Chondrocyte (in vitro differentiated cells): ENCODE results near the gene EIF3M. TPM values are rescaled to one million over a fixed set of nuclear protein-coding genes. Genes with fewer than 3 reads are reported as not detected.

Experiments
- DNase-seq: peaks from one replicate; pipeline ENCODE4 v3.0.0; 2021; ENCODE audit warnings: mixed read lengths, low spot score
- H3K27ac Mint-ChIP-seq: one replicate; pipeline ENCODE4 v1.8.0; 2021; ENCODE audit warnings: mild to moderate bottlenecking, moderate library complexity, mixed read lengths; ENCODE audit not compliant: unreplicated experiment
- H3K27me3 Mint-ChIP-seq: 2 replicates; pipeline ENCODE4 v1.8.0; 2021; ENCODE audit warnings: low read depth, mixed read lengths
- H3K36me3 Mint-ChIP-seq: 2 replicates; pipeline ENCODE4 v1.8.0; 2021; ENCODE audit warnings: low read depth, mixed read lengths
- H3K4me1 Mint-ChIP-seq: 2 replicates; pipeline ENCODE4 v1.8.0; 2021; ENCODE audit warnings: low read depth, mild to moderate bottlenecking, mixed read lengths
- H3K4me3 Mint-ChIP-seq: one replicate; pipeline ENCODE4 v1.8.0; 2021; ENCODE audit warnings: mild to moderate bottlenecking, moderate library complexity, mixed read lengths; ENCODE audit not compliant: unreplicated experiment
- H3K9me3 Mint-ChIP-seq: 2 replicates; pipeline ENCODE4 v1.8.0; 2021; ENCODE audit warnings: low read depth, mixed read lengths
- total RNA-seq: library from RNA; stranded (reverse); gene quantifications from 3 replicates; pipeline ENCODE4 v1.2.1, GENCODE V29; 2021
- TF ChIP-seq, protein P1 (sequence below): fragments of 200-600 bp; sonication (generic); IDR thresholded peaks from 2 replicates; pipeline ENCODE4 v1.5.0; 2021; ENCODE audit warnings: antibody characterized with exemption, mild to moderate bottlenecking, moderate library complexity

Gene EIF3M
- total RNA-seq, 1 donor from 2014 or later: 195 TPM

- Mint-ChIP-seq H3K36me3 (peaks cover 2% of the 10 kb centered on the region), H3K27ac (no peak overlapping the region), H3K4me3 (no peak overlapping the region), H3K27me3 (peaks cover 21% of the 10 kb centered on the region), H3K4me1 (no peaks in the 10 kb centered on the region), H3K9me3 (no peaks in the 10 kb centered on the region)
- TF ChIP-seq, protein P1, sequence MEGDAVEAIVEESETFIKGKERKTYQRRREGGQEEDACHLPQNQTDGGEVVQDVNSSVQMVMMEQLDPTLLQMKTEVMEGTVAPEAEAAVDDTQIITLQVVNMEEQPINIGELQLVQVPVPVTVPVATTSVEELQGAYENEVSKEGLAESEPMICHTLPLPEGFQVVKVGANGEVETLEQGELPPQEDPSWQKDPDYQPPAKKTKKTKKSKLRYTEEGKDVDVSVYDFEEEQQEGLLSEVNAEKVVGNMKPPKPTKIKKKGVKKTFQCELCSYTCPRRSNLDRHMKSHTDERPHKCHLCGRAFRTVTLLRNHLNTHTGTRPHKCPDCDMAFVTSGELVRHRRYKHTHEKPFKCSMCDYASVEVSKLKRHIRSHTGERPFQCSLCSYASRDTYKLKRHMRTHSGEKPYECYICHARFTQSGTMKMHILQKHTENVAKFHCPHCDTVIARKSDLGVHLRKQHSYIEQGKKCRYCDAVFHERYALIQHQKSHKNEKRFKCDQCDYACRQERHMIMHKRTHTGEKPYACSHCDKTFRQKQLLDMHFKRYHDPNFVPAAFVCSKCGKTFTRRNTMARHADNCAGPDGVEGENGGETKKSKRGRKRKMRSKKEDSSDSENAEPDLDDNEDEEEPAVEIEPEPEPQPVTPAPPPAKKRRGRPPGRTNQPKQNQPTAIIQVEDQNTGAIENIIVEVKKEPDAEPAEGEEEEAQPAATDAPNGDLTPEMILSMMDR: no peak
- no peak for DNase-seq
These were observed 8.6 kb upstream of the EIF3M start for GRCh38 chr11:32575070-32575469.

GRCh38 chr11:32576456-32576855, 7.2 kb upstream of the EIF3M start:
- H3K27me3 Mint-ChIP-seq: peaks cover 10% of the 10 kb centered on the region
- no peaks in the 10 kb centered on the region for H3K4me1 Mint-ChIP-seq
- TF ChIP-seq, protein P1: no peak
- peaks cover 2% of the 10 kb centered on the region for H3K36me3 Mint-ChIP-seq
- no peak overlapping the region for H3K4me3 Mint-ChIP-seq
- H3K9me3 Mint-ChIP-seq: no peaks in the 10 kb centered on the region
- no peak overlapping the region for H3K27ac Mint-ChIP-seq
- DNase-seq: no peak

DNA sequence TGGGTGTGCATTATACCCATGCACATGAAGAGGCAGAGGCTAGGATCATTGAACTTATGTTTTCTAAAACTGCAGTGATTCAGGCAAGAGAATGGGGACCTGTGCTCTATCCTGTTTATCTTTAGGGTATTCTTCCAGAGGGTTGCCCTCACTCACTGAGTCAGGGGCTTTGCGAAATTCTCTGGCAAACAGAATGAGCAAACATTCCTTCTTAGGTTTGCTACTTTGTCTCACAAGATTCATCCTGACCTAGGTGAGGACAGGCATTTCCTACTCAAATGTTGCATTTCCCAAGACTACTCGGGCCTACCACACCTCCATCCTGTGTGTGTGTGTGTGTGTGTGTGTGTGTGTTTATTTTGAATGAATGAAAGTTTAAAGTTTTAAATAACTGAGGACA, 2.7 kb upstream of the EIF3M start:
- H3K27me3 Mint-ChIP-seq: peaks cover 3% of the 10 kb centered on the region
- no peak for DNase-seq
- no peak overlapping the region for H3K4me3 Mint-ChIP-seq

GRCh38 chr11:32581556-32581955, 2.1 kb upstream of the EIF3M start:
- no peaks in the 10 kb centered on the region for H3K9me3 Mint-ChIP-seq
- H3K27ac Mint-ChIP-seq: no peak overlapping the region
- TF ChIP-seq, protein P1: no peak
- peaks cover under 1% of the 10 kb centered on the region for H3K36me3 Mint-ChIP-seq
- no peak for DNase-seq
- H3K4me3 Mint-ChIP-seq: no peak overlapping the region
- peaks cover 3% of the 10 kb centered on the region for H3K27me3 Mint-ChIP-seq
- H3K4me1 Mint-ChIP-seq: peaks cover 22% of the 10 kb centered on the region

More for the DNA sequence above, 2.7 kb upstream of the EIF3M start:
- no peaks in the 10 kb centered on the region for H3K9me3 Mint-ChIP-seq
- no peaks in the 10 kb centered on the region for H3K36me3 Mint-ChIP-seq
- H3K27ac Mint-ChIP-seq: no peak overlapping the region
- TF ChIP-seq, protein P1: no peak
- H3K4me1 Mint-ChIP-seq: peaks cover 16% of the 10 kb centered on the region

DNA sequence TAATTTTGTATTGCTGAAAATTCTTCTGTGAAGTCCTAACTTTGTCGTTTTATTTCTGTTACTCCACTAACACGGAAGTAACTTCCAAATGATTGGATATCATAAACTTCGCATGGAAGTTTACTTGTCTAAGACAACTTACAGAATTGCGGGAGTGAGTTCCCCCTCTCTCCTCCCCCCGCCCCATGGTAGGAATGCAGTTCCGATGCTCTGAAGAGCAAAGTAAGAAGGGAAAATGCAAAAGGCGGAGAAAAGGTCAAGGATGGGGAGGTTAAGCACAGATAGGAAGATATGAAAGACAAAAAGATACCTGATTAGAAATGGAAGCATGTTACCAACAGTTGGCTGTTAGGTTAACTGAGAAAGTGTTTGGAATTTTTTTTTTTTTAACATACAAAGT, 1.3 kb downstream of the EIF3M start:
- Mint-ChIP-seq H3K36me3 (peaks cover 6% of the 10 kb centered on the region), H3K4me3 (peak overlapping the region; percentile 96), H3K27ac (peak overlapping the region; percentile 98), H3K9me3 (no peaks in the 10 kb centered on the region), H3K27me3 (no peaks in the 10 kb centered on the region), H3K4me1 (peaks cover 30% of the 10 kb centered on the region)
- DNase-seq: no peak
- TF ChIP-seq, protein P1: no peak
